Retinal pigment epithelial cell (primary cell): Measurements from ENCODE around the gene GPR162.

ENCODE experiments used
- DNase-seq: peaks from one replicate; pipeline ENCODE4 v3.0.0-alpha.2; 2010; ENCODE audit warnings: low read depth
- H3K4me3 ChIP-seq: 2 replicates; pipeline ENCODE4 v1.5.1; 2011; ENCODE audit warnings: mild to moderate bottlenecking, low read length, control low read depth, moderate library complexity
- CTCF ChIP-seq: conservative IDR thresholded peaks from 2 replicates; pipeline ENCODE4 v1.5.1; 2011; ENCODE audit warnings: low read depth, low read length, control low read depth, inconsistent platforms

The GPR162 gene

GRCh38 chr12:6831450-6831995 is 9.9 kb downstream of the GPR162 start:
- no peak for TF ChIP-seq CTCF
- no peak overlapping the region for H3K4me3 ChIP-seq
- DNase-seq, result no peak

- DNase-seq, result no peak
- no peak for TF ChIP-seq CTCF
- H3K4me3 ChIP-seq, result no peak overlapping the region
Measured at GRCh38 chr12:6832125-6832524, 10.5 kb downstream of the GPR162 start.

GRCh38 chr12:6833189-6833890 is 11.7 kb downstream of the GPR162 start:
- no peak for TF ChIP-seq CTCF
- no peak for DNase-seq
- no peak overlapping the region for H3K4me3 ChIP-seq

- no peak for TF ChIP-seq CTCF
- no peak overlapping the region for H3K4me3 ChIP-seq
- no peak for DNase-seq
Measured at GRCh38 chr12:6834254-6834653, 12.6 kb downstream of the GPR162 start.

- no peak for DNase-seq
- no peak for TF ChIP-seq CTCF
- no peak overlapping the region for H3K4me3 ChIP-seq
Measured at GRCh38 chr12:6834873-6835272, 13.3 kb downstream of the GPR162 start.

- no peak for TF ChIP-seq CTCF
- no peak for DNase-seq
Measured at GRCh38 chr12:6836851-6837250, 15.2 kb downstream of the GPR162 start.

More at GRCh38 chr12:6836851-6837250, 15.2 kb downstream of the GPR162 start:
- no peak overlapping the region for H3K4me3 ChIP-seq
